NCI-H1105 treated with DMSO at 0.1 percent for 48 hours (cell line): ENCODE results near the gene DENND2D.
A peak's percentile ranks its signal among the peaks of the same experiment; 100 is the strongest.

Experiments
- DNase-seq: peaks from one replicate; lab custom pipeline; 2025; lab: John Stamatoyannopoulos, UW

DENND2D gene

GRCh38 chr1:111175349-111175748, 25.1 kb downstream of the DENND2D start:
- no peak for DNase-seq

GRCh38 chr1:111174070-111174469, 26.4 kb downstream of the DENND2D start:
- DNase-seq = no peak

- no peak for DNase-seq
These were observed 28.0 kb downstream of the DENND2D start for GRCh38 chr1:111172463-111172862.

GRCh38 chr1:111164151-111164550, 36.3 kb downstream of the DENND2D start:
- no peak for DNase-seq

GRCh38 chr1:111163363-111163762, 37.1 kb downstream of the DENND2D start:
- no peak for DNase-seq

GRCh38 chr1:111162488-111162880, 38.0 kb downstream of the DENND2D start:
- DNase-seq = no peak

GRCh38 chr1:111161843-111162487, 38.5 kb downstream of the DENND2D start:
- no peak for DNase-seq

GRCh38 chr1:111157431-111157830, 43.0 kb downstream of the DENND2D start:
- no peak for DNase-seq

GRCh38 chr1:111154021-111154999, 46.1 kb downstream of the DENND2D start:
- no peak for DNase-seq

GRCh38 chr1:111151838-111152237, 48.6 kb downstream of the DENND2D start:
- no peak for DNase-seq

GRCh38 chr1:111148376-111148881, 52.0 kb downstream of the DENND2D start:
- no peak for DNase-seq

GRCh38 chr1:111147948-111148347, 52.5 kb downstream of the DENND2D start:
- DNase-seq = no peak

- DNase-seq = no peak
These were observed 54.3 kb downstream of the DENND2D start for GRCh38 chr1:111145963-111146768.

GRCh38 chr1:111145542-111145941, 54.9 kb downstream of the DENND2D start:
- no peak for DNase-seq

- DNase-seq = no peak
These were observed 58.0 kb downstream of the DENND2D start for GRCh38 chr1:111142356-111142975.

GRCh38 chr1:111141245-111142220, 58.9 kb downstream of the DENND2D start:
- DNase-seq = no peak

GRCh38 chr1:111140680-111140967, 59.8 kb downstream of the DENND2D start:
- DNase-seq = no peak

GRCh38 chr1:111139956-111140679, 60.3 kb downstream of the DENND2D start, which contains the start of the genes CEPT1 and DRAM2:
TSS of gene CEPT1 (plus strand) at chr1:111140223. CDS start at chr1:111147715, 7,492 bp downstream.
TSS of gene DRAM2 (minus strand) at chr1:111140093. CDS start at chr1:111131554, 8,539 bp downstream.
- DNase-seq = peak; percentile 92

- peak; percentile 84 for DNase-seq
These were observed 61.0 kb downstream of the DENND2D start for GRCh38 chr1:111139324-111139955.
